GM12873 (cell line): ENCODE data around the gene PACS2.

Experiments used
- TF ChIP-seq, protein P1 (sequence below): IDR thresholded peaks from 2 replicates; pipeline ENCODE4 v1.5.1; 2012; ENCODE audit warnings: low read depth, mild to moderate bottlenecking, moderate library complexity, low read length, control low read depth; ENCODE audit not compliant: insufficient read depth; ENCODE audit errors: missing control alignments

The PACS2 gene

DNA sequence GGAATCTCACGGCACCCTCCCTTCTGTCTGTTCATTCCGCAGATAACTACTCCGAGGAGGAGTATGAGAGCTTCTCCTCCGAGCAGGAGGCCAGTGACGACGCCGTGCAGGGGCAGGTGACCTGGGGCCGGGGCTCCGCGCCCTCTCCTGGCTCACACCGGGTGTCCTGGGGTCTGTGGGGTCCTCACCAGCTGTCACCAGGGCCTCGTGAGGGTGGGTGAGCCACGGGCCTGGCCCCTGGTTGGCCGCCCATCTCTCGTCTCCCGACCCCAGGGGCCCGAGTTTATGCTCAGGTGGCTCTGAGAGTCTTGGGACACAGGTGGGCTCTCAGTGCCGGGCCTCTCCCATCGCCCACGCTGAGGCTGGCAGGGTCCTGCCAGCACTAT lies 53.5 kb downstream of the PACS2 start:
- TF ChIP-seq, protein P1, sequence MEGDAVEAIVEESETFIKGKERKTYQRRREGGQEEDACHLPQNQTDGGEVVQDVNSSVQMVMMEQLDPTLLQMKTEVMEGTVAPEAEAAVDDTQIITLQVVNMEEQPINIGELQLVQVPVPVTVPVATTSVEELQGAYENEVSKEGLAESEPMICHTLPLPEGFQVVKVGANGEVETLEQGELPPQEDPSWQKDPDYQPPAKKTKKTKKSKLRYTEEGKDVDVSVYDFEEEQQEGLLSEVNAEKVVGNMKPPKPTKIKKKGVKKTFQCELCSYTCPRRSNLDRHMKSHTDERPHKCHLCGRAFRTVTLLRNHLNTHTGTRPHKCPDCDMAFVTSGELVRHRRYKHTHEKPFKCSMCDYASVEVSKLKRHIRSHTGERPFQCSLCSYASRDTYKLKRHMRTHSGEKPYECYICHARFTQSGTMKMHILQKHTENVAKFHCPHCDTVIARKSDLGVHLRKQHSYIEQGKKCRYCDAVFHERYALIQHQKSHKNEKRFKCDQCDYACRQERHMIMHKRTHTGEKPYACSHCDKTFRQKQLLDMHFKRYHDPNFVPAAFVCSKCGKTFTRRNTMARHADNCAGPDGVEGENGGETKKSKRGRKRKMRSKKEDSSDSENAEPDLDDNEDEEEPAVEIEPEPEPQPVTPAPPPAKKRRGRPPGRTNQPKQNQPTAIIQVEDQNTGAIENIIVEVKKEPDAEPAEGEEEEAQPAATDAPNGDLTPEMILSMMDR, result no peak

DNA sequence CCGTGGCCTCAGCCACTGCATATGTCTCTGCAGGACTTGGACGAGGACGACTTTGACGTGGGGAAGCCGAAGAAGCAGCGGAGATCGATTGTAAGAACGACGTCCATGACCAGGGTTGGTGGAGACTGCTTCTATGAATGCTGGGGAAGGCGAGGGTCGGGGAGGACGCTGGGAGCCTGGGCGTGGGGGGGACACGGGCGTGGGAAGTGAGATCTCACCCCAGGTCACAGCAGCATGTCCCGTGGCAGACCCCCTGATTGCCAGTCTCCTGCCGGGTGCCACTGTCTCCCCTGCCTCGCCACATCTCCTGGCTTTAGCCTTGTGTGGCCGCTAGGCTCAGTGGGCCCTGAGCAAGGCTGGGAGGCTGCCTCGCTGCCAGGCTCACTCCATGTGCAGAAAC lies 53.9 kb downstream of the PACS2 start:
- TF ChIP-seq, protein P1, result no peak

DNA sequence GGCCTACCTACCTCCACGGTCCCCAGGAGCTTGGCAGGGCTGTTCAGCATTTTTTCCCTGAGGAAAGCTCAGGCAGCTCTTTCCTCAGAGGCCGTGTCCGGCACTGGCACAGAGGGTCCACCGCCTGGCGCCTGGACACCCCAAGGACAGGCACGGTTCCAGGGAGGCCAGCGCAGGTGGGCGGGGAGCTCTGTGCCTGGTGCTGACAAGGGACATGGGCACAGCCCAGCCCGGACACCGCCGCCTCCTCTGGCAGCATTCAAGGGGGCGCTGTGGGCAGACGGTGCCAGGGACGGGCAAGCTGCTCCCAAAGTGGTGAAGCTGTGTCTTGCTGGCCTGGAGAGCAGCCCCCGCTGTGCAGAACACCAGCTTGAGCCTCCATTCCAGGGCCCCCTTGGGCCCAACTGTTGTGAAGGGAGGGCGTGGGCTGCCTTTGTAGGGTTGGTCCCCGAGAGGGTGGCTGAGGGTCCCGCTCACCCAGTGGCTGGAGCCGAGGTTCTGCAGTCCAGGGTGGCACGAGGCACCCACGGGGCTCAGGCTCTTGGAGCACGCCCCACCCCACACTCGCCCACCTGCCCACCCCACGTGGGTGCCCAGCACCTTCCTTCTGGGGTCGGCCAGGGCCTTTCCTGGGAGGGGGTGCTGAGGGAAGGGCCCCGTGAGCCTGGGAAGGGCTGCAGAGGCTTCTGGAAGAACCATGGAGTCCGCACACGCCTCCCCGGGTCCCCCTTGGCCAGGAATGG lies 54.5 kb downstream of the PACS2 start:
- TF ChIP-seq, protein P1, result no peak

DNA sequence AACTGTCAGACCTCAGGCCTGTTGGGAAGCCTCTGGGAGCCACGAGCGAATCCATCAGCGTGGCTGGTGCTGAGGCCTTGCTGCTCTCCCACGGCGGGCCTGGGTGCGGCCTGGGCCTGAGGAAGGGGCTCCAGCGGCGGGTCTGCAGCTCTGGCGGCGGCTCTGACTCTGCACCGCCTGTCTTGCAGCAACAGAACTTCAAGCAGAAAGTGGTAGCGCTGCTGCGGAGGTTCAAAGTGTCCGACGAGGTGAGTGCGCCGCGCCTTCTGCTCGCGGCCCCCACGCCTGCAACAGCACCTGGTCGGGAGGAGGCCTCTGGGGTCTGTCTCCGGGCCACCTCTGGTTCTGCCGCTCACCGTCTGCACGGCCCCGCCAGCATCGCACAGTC lies 55.1 kb downstream of the PACS2 start:
- TF ChIP-seq, protein P1, result no peak

DNA sequence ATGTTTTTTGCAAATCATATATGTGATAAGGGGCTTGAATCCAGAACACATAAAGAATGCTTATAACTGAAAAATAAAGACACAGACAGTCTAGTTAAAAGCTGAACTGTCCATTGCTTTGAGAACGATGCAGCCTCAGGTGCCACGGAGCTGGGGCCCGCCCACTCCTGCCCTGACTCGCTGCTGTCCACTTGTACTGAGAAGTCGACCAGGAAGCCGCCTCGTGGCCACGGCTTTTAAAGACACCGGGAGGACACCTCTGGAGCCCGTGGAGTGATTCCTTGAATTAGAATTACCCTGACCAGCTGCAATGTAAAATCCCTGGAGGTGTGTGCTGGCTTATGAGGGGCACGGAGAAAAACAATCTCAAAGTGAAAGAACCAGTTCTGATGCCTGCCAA lies 59.8 kb downstream of the PACS2 start:
- TF ChIP-seq, protein P1, result no peak

DNA sequence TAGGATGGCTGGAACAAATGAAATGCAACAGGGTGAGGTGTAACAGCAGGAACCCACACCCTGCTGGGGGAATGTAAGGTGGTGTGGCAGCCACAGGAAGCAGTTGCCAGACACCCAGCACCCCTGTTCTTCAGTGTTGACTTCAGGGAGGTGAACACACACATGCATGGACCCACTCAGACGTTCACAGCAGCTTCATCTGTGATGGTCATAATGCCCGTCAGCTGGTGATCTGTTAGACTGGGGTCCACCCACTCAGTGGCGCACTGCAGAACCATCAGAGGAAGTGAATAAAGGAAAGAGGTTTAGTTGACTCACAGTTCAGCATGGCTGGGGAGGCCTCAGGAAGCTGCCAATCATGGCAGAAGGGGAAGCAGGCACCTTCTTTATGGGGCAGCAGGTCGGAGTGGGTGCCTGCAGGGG lies 61.1 kb downstream of the PACS2 start:
- TF ChIP-seq, protein P1, result peak; percentile 0

DNA sequence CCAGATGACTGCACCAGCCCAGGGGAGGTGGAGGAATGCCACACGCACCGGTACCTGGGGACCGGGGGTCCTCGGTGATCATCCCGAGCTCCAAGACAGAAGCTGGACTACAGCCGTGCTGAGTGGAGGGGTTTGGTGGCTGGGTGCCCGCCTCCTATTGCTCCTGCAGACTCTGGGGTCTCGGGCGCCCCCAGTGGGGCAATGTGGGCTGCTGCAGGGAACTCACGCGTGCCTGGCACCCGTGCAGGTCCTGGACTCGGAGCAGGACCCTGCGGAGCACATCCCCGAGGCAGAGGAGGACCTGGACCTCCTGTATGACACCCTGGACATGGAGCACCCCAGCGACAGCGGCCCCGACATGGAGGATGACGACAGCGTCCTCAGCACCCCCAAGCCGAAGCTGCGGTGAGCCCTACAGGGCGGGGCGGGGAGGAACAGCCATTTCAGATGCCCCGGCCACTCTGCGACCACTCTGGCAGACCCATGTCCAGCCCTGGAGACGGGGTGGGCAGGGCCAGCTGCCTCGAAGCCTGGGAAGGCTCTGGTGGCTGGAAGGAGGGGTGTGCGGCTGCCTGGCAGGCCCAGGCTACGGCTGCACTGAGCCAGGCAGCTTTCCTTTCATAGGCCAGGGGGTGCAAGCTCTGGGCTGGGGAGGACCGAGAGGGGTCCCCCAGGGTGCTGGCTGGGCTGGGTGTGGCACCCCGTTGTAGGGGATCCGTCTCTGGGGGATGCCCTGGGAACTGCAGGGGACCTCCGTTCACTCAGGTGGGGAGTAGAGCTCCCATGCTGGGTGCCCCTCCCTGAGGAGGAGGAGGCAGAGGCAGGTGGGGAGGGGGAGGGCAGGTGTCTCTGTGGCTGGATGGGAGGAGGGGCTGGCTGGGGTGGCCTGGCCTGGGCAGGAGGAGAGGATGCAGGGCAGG lies 62.2 kb downstream of the PACS2 start:
- TF ChIP-seq, protein P1, result peak; percentile 3
